Skeletal muscle cell (primary cell): ENCODE results near the gene LAMC3.
A peak's percentile ranks its signal among the peaks of the same experiment; 100 is the strongest.
"Not testable (repeated sequence)": the region's sequence is repeated elsewhere in the genome, so short reads cannot be mapped to it uniquely, and the experiment has no call there.

Source experiments
- DNase-seq: peaks from one replicate; pipeline ENCODE4 v3.0.0-alpha.2; 2010; ENCODE audit warnings: low read depth
- H3K4me3 ChIP-seq: 2 replicates; pipeline ENCODE4 v1.5.1; 2011; ENCODE audit warnings: low read depth, mild to moderate bottlenecking, control low read depth, low read length, moderate library complexity

The LAMC3 gene

GRCh38 chr9:130990306-130990977, 18.5 kb upstream of the LAMC3 start:
- no peak for DNase-seq
- no peak overlapping the region for H3K4me3 ChIP-seq

DNA sequence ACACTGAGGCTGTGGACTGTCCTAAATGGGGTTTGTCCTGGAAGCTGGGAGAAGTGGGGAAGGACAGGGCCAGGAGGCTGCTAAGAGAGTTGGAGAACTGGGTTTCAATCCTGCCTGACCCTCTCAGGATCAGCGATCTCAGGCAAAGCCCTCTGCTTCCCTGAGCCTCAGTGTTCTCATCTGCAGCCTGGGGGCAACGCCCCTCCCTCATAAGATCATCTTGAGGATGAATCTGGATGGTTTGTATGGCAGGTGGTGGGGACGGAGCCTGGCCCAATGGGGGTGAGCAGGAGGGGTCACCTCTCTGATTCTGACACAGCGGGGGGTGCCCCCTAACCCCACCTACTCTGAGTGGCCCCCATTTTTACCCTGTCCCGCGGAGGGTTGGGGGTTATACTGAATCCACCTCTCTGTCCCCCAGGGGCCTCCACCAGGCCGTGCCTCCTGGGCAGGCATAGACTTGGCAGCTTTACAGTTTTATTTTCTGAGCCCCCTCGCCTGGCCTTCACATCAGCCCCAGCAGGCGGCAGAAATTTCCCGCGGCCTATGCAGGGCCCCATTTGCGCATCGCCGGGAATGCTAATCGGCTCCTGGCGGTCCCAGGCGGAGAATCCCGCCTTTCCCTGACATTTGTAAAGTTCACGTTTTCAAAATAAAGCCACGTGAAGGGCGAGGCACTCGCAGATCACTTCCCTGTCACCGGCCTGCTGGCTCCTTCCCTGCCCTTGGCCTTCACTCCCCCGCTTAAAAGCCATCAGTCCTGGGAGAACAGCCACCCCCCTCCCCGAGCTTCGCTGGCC, 17.8 kb upstream of the LAMC3 start:
- no peak for DNase-seq
- no peak overlapping the region for H3K4me3 ChIP-seq

GRCh38 chr9:130991778-130992681, 16.9 kb upstream of the LAMC3 start:
- no peak overlapping the region for H3K4me3 ChIP-seq
- no peak for DNase-seq

- H3K4me3 ChIP-seq = no peak overlapping the region
- no peak for DNase-seq
Observed at GRCh38 chr9:130992682-130993032, 16.3 kb upstream of the LAMC3 start.

DNA sequence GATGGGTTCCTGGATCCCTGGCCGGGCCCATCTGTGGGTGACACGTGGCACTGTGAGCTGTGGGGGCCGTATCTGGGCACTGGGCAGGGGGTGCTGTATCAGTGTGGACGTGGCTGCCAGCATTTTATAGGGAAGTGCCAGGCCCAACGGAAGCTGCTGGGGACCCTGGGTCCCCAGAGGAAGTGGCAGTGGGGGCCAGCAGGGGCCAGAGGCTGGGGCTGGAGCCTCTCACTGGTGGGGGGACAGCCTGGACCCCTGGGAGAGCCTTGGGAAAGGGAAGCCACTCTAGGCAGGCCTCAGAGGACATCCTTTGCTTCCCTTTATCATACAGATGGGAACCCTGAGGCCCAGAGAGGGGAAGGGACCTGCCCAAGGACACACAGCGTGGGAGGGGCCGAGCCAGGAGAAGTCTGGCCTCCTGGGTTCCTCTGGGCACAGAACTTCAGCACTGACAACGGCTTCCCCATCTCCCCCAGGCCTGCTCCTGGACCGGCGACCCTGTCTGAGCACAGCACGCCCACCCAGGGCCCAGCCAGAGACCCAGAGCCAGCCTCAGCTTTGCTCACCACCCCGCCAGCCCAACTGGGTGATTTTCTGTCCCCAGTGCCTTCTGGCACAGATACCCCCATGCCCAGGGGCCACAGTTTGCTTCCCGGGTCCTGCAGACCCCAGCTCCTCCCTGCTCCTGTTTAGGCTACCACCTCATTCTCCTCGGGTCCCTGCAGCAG, 15.5 kb upstream of the LAMC3 start:
- H3K4me3 ChIP-seq = no peak overlapping the region
- no peak for DNase-seq

DNA sequence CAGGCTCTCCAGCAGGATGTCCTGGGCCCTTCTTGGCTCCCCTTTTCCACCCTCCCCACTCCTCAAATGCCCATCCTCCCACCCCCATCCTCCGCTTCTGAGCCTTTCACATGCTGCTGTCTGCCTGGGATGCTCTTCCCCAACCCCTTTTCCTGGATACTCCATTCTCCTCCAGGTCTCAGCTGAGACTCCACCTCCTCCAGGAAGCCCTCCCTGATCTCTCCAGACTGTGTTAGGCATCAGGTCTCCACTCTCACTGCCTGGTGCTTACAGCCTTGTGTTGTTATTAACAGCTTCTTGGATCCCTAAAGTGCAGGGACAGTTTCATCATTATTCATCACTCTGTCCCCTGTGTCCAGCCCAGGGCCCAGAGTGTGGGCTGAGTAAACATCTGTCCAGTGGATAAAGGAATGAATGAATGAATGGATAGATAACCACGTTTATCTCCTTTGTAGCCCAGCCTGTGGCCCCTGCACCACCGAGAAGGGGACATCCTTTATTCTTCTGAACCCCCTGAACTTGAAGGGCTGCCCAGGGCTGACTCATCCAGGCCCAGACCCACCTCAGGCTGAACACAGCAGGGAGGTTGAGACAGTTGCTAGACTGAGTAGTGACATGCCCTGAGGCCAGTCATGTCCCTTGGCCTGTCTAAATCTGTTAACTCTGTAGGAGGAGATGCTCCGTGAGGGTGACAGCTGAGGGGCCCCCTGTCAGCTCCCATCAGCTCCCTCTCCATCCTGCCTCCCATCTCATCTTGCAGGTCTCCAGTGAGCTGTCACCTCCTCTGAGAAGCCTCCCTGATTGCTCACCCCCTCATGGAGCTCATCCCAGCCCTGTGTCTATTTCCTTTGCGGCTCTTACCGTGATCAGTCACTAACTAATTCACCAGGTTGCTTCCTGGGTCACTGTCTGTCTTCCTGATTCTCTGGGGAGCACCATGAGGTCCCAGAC, 14.6 kb upstream of the LAMC3 start:
- H3K4me3 ChIP-seq = no peak overlapping the region
- no peak for DNase-seq

GRCh38 chr9:130995086-130996011, 13.6 kb upstream of the LAMC3 start:
- DNase-seq = peak; percentile 26
- H3K4me3 ChIP-seq = no peak overlapping the region

- DNase-seq = no peak
- no peak overlapping the region for H3K4me3 ChIP-seq
Observed at GRCh38 chr9:130996205-130996604, 12.8 kb upstream of the LAMC3 start.

GRCh38 chr9:130996676-130997394, 12.1 kb upstream of the LAMC3 start:
- no peak for DNase-seq
- H3K4me3 ChIP-seq = no peak overlapping the region

DNA sequence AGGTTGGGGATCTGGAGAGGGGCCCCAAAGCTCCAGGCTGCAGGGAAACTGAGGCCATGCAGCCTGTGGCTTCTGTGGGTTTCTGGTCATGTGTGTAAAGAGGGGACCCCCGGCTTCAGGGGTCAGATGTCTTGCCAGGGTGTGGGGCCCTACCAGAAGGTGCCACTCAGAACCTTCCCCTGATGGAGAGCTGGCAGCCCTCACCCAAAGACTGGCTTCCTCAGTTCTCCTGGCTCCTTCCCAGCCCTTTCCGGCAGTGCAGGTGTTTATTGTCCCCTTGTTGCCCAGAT, 11.6 kb upstream of the LAMC3 start:
- no peak for DNase-seq
- no peak overlapping the region for H3K4me3 ChIP-seq

DNA sequence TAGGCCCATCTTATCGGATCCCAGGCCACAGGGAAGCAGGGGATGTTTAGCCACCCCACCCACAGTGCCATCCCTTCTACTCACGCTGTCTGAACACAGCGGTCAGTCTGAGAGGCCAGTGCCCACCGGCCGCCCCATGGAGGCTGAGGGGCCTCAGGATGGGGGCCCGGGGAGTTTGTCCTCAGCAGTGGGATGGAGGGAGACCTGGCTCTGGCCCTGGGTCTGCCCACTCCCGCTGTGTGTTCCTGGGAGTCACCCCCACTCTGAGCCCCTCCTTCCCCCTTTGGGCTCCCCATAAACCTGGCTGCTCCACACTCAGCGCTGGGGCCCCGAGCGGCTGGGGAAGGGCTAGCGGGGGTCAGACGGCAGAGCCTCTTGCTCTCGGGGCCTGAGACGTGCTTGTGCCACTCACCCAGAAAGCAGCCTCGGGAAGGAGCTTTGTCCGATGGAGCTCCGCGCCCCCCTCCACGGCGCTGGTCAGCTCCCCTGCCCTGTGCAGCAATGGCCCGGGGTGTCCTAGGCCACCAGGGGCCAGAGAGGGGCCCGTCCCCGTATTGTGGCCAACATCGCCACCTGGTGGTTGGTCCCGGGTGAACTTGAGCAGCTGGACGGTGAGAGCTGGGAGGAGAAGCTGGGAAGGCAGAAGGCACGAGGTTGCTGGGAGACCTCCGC, 10.9 kb upstream of the LAMC3 start:
- no peak overlapping the region for H3K4me3 ChIP-seq
- no peak for DNase-seq

GRCh38 chr9:130998597-130999244, 10.3 kb upstream of the LAMC3 start:
- H3K4me3 ChIP-seq = no peak overlapping the region
- no peak for DNase-seq

DNA sequence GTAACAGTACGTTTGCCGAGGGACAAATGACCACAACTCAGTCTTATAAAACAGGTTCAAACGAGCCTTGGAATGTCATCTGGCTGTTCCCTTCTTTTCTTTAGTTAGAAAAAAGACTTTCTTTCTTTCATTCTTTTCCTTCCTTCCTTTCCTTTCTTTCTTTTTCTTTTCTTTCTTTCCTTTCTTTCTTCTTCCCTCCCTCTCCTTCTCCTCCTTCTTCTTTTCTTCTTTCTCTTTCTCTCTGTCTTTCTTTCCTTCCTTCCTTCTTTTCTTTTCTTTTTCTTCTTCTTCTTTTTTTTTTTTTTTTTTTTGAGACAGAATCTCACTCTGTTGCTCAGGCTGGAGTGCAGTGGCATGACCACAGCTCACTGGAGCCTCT, 9.7 kb upstream of the LAMC3 start:
- DNase-seq = no peak
- no peak overlapping the region for H3K4me3 ChIP-seq

- DNase-seq, H3K4me3 ChIP-seq: not testable (repeated sequence)
Observed at GRCh38 chr9:131000526-131000925, 8.4 kb upstream of the LAMC3 start.

- no peak for DNase-seq
Observed at GRCh38 chr9:131001021-131001420, 8.0 kb upstream of the LAMC3 start.

GRCh38 chr9:131001990-131002389, 7.0 kb upstream of the LAMC3 start:
- no peak for DNase-seq
- no peak overlapping the region for H3K4me3 ChIP-seq

More at GRCh38 chr9:131001021-131001420, 8.0 kb upstream of the LAMC3 start:
- no peak overlapping the region for H3K4me3 ChIP-seq
